Brain pericyte (primary cell): ENCODE results near the gene KRT86.
"Not testable (repeated sequence)": the region's sequence is repeated elsewhere in the genome, so short reads cannot be mapped to it uniquely, and the experiment has no call there.

Experiments used
- DNase-seq: peaks from one replicate; pipeline ENCODE4 v3.0.0-alpha.2; 2012; ENCODE audit warnings: low read depth, low spot score

Gene KRT86

DNA sequence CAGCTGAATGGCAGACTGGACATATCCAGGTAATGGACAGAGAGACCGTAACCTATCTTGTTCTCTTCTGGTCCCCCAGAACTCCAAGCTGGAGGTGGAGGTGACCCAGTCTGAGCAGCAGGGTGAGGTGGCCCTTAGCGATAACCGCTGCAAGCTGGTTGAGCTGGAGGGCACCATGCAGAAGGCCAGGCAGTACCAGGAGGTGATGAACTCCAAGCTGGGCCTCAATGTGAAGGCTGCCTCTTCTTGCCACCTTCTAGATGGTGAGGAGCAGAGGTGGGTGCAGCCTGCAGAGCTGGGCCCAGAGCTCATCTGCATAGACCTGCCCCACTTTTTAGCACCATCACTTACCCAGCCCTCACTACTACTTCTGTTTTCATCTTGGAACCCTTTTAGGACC, 7.2 kb upstream of the KRT86 start:
- DNase-seq, result no peak

DNA sequence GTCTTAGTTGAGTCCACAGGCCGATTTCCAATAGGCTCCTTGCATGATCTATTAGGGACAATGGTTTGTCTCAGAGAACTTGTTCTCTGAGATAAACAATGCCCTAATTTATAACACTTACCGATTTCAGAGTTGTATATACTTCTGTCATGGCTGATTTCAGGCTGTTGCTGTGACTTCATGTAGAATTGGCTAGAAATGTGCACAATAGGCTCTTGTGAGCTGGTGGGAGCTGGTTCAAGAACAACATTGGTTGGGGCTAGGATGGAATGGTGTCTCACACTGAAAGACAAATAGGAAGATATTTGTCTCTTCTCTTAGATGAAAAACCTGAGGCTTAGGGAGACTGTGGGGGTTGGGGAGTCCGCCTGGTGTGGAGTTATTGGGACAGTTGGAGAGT, 6.7 kb upstream of the KRT86 start:
- DNase-seq, result no peak

DNA sequence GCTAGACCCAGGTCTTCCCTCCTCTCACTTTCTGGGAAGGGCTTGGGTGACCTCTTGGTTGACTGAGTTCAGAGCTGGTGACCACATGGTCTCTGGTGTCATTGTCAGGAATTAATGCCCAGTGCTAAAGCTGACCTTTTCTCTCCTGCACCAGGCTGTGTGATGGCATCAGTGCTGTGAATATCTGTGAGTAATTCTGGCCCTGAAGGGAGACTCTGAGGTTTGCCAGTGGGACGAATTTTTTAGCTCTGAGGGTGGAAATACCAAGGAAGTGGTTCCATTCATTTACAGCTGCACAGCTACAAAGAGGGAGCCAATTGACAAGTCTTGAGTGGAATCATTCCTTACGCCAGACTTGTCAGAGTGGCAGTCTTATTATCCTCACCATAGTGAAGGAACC, 6.2 kb upstream of the KRT86 start:
- no peak for DNase-seq

DNA sequence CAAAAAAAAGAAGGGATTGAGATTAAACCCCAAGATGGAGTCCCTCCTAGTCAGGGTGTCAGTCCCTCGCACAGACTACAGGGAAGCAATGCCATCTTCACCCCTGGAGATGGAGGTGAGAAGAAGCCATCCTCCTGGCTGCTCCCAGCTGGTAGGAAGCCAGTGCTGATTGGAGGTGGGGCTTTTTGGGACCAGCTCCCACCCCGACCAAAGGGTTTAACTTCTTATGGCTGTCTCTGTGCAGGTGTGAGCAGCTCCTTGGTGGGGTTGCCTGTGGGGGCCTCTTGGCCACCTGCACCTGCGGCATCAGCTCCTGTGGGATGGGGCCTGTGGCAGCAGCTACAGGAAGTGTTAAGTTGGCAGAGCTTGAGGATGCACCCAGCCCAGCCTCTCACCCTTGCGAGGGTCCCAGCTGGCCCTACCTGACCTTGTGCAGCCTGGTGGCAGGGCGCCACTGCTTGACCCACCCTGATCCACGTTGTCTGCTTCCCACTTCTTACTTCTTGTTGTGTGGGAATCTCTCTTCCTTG, 3.8 kb upstream of the KRT86 start:
- DNase-seq, result no peak

DNA sequence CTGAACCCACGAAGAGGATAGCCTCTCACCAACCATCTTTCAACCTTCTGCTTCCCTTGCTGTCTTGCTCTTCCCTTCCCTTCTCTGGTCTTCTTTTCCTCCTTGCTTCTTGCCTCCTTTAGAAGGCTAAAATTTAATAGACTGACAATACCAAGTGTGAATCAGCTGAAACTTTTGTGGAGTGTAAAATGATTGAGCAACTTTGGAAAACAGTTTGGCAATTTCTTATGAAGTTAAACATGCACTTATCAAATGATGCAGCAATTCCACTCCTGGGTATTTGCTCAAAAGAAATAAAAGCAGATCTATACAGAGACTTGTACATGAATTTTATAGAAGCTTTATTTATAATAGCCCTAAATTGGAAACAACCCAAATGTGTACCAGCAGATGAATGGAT, 3.3 kb upstream of the KRT86 start:
- DNase-seq, result no peak

DNA sequence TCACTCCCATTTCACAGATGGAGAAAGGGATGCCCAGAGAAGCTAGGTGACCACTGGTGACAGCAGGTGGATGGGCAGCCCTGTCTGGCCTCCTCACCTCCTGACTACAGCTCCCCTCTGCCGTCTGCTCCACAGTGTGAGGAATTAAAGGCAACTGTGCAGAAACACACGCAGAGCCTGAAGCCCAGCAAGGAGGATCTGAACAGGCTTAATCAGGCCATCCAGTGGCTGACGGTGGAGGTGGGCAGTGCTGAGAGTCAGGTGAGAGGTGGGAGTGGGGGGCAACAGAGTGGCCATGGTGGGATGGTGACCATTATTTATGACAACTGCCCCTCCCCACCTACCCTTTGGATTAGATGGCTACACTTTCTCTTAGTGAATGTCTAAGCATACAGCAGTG, 1.2 kb downstream of the KRT86 start:
- DNase-seq, result no peak

DNA sequence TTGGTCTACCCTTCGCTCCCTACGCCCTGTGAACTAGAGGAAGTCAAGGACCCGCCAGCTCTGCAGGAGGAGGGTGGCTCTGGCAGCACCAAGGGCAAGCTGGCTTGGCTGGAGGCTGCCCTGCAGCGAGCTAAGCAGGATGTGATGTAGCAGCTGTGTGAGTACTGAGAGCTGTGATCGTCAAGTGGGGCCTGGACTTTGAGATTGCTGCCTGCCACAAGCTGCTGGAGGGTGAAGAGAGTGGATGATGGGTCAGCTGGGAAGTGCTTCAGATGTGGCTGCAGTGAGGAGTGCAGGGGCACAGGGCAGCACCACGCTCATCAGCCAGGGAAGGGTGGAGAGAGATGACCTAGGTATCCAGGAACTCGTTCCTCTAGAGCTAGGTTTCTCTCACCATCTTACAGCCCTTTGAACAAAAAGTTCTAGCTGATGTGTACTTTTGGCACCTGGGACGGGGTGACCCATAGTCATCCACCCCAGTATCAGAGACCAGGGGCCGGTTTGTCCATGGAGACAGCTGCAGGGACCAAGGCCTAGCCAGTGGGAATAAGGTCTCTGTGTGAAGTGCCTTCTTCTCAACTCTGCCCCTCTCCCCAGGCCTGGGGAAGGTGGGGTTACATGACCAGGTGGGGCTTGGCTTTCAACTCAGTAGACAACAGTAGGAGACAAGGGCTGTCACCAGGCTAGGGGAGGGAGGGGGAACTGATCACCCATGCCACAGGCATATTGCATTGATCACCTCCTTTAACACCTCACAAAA, 3.2 kb downstream of the KRT86 start:
- no peak for DNase-seq

DNA sequence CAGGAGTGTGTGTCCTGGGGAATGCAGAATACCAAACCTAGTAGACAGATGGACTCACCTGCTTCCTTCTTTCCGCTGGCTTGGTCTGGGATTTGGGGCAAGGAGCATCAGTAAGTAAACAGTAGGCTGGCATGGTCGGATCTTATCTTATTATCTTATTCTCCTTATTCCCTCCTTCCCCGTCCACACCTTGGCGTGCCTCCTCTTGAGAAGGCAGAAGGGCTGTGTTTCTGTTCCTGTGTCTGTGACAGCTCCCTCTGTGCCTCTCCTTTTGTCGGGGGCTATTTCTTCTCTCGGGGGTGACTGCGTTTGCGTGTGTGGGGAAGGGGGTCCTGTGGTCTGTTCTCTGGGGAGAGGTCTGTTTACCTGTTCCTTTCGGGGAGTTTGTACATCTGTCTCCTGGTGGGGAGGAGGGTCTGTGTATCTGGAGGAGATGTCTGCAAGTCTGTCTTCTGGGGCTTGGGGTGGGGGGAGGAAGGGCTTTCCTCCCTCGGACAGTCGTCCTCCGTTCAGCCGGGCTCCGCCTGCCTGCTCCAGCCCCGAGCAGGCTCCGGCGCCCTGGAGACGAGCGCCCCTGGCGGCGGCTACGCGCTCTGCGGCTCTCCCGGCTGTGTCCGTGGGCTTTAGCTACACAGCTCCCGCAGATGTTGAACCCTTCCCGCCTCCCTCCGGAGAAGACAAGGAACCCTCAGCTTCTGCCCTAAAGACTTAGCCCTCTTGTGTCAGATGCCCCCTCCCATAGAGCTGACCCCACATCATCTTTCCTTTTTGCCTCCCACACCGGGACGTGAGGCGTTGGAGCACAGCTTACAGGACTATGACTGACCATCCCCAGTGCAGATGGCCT, 4.4 kb downstream of the KRT86 start:
- no peak for DNase-seq

DNA sequence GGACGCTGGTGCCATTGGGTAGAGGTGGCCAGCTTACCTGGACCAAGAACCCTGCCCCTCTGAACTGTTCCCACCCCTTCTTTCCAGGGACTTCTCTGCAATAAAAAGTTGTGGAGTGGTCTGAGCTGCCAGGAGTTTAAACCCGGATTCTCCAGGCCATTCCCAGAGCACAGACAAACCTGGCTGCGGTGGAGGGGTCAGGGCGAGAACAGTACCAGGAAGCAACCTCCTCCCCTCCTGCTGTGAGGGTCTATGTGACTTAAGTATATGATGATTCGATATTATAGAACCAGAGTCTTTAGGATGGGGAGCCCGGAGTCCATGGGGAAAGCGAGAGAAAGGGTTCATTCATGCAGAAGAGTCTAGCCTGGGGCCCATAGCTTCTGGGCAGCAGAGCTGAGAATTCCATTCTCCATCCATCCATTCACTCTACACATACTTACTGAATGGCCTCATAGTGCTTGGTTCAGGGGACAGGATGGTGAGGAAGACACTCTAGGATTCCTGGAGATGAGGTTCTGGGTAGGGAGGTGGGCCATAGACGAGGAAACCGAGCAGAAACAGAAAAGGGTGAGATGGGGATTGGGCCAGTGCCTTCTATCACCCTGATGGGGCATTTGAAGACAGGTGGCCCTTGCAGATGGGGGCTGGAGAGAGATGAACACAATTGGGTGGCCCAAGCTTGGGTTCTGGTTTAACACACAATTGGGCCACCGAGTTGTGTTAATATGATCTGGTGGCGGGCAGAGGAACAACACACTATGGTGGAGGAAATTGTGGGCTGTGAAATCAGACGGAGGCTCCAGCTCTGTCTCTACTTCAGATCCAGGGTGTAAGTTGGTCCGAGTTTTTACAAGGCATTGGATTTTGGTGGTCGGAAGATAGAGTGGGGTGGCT, 5.2 kb downstream of the KRT86 start:
- DNase-seq, result no peak

DNA sequence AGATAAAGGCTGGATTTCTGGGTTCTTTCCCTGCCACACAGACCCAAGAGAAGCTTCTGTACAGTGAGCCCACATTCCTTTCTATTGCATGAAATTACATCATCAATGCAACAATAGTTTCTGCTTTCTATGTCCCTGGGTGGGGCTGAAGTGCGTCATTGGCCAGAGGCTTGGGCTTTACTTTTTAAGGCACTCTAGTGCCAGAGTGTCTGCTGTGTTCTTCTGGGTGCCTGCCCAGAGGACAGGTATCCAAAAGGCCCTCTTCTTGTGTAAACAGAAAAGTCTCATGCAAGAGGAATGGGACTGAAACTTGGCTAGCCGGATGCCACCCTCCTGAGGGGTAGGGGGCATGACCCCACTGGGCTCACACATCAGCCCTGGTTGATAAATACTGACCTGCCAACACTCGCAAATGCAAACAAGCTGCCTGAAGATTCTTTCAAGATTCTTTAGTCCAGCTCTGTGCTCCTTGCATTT, 5.9 kb downstream of the KRT86 start:
- DNase-seq, result no peak

DNA sequence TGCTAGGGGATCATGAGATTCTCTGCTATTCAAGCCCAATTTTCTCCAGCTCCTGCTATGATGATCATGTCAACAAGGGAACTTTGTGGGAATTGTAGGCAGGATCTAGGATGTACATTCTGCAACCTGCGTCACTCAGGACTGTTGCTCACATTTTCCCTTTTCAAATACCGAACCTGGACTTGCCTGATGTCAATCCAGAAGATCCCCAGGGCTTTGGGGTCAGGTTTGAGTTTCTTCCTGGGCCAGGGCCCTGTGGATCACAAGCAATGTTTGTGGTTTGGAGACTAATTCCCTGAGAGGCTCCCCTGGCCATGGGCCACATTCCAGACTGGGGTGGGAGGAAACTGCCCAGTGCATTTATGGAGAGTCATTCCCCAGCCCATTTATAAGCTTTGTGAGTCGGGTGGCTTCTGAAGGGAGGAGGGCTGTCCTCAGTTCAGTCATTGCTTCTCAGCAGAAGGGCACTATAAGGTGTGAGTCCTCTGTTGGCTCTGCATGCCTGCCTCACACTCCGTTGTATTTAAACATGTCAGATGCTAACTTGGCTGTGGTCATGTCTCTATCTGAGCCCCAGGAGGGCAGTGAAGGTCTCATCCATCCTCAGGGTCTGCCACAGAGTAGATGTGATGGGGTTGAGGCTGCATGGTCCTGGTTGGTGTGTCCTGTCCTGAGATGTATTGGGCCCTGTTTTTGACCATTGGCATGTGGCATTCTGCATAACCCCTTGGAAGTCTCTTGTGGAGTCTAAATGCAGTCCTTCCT, 6.5 kb downstream of the KRT86 start:
- peak; percentile 66 for DNase-seq

DNA sequence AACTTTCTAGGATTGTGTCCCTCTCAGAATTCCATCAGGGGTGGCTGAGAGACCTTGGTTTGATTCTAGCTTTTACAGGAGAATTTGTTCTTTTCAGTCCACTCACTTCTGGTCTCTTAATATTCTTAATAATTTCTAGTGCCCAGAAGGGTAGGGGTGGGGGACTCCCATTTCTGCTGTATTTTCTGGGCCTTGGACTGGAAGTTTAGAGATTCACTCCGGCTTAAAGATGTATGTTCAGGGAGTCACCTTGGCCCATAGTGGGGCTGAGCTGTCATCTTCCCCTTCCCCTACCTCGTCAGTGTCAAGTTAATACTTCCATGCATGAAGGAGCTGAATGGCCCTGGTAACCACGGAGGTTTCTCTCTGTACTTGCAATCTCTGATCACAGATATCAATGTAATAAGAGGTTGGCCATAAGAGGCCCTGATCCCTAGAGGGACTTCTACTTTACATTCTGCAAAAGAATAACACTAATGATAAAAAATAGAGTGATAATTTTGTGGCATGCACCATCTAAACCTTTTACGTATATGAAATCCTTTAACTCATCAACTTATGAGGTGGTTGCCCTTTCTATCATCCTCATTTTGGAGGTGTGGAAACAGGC, 10.2 kb downstream of the KRT86 start:
- DNase-seq, result no peak

DNA sequence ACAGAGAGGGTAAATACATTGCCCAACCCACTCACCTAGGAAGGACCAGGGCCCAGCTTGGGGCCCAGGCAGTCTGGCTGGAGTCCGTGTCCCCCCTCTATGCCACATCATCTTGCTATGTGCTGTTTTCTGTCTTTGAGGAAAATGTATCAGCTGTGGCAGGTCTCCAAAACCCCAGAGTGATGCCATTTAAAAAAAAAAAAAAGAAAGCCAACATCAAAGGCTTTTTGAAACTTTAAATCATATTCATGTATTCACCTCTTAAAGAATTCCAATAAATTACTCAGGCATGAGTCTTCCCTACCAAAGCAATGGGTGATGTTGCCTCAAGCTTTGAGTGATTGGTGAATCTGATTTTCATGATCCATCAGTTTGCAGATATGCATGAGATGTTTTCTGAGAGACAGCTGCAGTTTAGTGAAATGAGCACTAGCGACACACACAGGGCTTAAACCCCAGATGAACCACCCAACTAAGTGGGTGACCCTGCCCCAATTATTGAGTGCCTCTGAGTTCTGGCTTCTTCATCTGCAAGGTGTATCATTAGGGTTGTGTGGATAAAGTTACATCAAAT, 10.8 kb downstream of the KRT86 start:
- DNase-seq, result no peak

DNA sequence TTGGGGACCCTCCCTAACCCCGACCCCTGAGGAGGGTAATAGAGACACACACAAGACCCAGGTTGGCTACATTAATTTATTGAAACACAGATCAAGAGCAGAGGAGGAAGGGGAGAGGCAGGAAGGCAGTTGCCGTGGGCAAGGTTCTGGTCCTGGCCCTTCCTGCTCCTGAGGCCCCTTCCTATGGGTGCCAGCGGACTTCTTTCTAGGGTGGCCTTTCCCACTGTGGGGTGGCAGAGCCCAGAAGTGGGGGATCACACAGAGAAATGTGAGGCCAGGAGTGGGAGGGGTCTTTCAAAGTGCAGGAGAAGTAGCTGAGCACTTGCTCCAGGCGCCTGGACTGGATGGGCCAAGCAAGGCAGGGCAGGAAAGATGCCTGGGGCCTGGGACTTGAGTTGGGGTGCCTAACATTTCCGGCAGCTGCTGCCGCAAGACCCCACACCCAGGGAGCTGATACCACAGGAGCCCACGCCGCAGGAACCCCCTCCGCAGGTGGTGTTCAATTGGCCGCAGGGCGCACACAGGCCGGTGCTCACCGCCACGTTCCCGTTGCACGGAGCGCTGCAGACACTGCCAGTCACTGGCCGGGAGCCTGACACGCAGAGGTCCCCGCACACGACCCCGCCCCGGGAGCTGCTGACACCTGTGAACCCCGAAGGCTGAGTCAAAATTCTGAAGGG, 11.5 kb downstream of the KRT86 start:
- no peak for DNase-seq

DNA sequence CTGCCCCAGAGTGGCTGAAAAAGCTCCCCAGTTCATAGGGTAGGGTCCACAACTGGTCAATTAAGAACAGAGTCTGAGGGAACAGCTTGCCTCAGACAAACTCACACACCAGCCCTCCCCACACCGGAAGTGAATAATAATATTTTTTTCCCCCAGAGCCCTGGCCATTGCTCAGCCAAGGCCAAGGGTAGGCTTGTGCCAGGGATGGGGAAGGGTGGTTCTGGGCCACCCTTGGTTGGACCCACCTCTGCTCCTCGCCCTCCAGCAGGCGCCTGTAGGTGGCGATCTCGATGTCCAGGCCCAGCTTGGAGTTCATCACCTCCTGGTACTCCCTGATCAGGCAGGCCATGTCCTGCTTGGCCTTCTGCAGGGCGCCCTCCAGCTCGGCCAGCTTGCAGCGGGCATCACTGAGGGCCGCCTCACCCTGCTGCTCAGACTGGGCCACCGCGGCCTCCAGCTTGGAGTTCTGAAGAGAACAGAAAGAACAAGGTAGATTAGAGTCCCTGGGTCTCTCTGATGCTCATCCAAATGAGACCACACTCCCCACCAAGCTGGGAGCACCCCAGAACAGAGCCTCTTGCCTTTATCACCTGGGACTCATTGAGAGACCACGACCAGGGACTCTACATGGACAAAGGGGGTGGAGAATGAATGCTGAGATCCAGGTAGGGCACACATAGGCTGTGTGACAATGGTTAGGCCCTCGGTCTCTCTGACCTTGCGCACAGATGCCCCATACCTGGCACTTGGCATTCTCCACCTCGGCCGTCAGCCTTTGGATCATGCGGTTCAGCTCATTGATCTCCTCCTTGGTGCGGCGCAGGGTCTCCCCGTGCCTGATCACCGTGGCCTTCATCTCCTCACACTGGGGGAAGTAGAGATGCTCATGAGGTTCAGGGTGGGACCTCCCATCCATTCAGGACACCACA, 12.7 kb downstream of the KRT86 start:
- not testable (repeated sequence) for DNase-seq

DNA sequence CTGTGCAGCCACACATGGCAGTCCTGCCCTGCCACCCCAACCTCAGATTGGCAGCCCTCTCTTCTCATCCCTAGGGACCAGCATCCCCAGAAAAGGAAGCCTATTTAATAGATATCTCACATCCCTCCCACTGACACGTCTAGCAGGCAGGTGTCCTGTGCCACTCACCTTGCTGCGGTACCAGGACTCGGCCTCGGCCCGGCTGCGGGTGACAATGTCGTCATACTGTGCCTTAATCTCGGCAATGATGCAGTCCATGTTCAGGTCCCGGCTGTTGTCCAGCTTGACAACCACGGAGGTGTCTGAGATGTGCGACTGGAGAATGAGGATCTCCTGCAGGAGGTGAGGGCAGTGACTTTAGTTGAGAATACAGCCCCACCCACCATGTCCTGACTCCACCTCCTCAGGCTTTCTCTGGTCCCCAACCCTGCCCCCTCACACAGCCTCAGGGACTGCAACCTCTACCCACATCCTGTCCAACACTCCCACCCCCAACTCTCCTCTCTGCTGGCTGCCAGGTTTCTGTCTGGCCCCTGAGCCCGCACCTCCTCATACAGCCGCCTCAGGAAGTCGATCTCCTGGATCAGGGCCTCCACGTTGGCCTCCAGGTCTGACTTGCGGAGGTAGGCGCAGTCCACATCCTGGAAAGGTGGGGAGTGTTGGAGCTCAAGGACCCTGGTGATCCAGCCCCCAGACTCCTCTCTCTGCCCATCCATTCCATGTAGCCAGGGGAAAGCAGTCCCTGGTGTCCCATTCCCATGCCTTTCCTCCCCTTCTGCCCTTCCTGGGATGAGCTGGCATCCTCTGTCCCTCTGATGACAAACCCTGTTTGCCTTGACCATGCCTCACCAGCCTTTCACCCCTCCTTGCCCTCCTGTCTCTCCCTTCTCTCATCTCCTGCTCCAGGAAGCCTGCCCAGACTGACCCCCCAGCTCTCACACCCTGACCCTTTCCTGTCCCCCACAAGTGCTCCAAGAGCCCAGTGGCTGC, 13.7 kb downstream of the KRT86 start:
- DNase-seq, result not testable (repeated sequence)

DNA sequence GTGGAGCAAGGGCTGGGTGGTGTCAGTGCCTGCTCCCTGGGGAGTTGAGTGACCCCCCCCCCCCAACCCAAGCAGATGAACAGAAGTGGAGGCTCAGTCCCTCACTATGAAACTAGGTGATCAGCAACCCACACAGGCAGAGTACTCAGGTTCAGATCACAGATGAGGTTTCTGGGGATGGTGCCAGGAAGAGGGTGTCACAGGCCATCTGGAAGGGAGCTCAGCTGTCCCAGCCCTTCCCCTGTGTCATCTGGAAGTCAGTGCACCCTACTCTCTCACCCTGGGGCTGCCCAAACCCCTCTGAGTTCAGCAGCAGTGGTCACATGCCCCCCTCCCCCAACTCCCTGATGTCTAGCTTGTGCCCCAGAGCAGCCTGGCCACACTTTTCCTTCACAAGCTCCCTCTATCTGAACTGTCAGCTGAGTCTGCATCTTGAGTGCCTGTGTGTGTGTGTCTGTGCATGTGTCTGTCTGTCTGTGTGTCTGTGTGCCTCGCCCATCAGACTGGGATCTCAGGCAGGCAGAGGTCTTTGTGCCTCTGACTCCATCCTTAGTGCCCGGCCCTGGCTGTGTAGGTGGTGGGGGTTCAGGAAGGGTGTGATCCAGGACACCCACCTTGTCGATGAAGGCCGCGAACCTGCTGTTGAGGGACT, 16.2 kb downstream of the KRT86 start:
- not testable (repeated sequence) for DNase-seq
